Hepatocyte (in vitro differentiated cells): ENCODE measurements around the gene PRMT5.

Source experiments
- EZH2 ChIP-seq: fragments of 200-600 bp; sonication (generic); IDR thresholded peaks from 2 replicates; pipeline ENCODE4 v1.6.1; 2016; ENCODE audit warnings: antibody characterized with exemption, mild to moderate bottlenecking, borderline replicate concordance
- TF ChIP-seq, protein P1 (sequence below): fragments of 200-600 bp; sonication (generic); IDR thresholded peaks from 2 replicates; pipeline ENCODE4 v1.5.1; 2016; ENCODE audit warnings: antibody characterized with exemption, mild to moderate bottlenecking; ENCODE audit not compliant: poor library complexity

DNA sequence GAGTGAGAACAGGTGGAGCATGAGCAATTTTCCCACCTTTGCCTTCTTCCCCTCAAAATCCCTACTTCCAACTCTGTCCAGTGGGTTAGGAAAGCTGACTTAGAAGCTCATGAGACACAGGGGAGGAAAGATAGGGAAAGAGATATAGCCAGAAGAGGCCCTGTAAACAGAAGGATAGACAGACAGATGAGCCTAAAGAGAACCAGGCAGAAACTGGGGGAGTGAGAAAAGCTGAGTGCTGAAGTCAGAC lies 48.2 kb upstream of the PRMT5 start:
- TF ChIP-seq, protein P1, sequence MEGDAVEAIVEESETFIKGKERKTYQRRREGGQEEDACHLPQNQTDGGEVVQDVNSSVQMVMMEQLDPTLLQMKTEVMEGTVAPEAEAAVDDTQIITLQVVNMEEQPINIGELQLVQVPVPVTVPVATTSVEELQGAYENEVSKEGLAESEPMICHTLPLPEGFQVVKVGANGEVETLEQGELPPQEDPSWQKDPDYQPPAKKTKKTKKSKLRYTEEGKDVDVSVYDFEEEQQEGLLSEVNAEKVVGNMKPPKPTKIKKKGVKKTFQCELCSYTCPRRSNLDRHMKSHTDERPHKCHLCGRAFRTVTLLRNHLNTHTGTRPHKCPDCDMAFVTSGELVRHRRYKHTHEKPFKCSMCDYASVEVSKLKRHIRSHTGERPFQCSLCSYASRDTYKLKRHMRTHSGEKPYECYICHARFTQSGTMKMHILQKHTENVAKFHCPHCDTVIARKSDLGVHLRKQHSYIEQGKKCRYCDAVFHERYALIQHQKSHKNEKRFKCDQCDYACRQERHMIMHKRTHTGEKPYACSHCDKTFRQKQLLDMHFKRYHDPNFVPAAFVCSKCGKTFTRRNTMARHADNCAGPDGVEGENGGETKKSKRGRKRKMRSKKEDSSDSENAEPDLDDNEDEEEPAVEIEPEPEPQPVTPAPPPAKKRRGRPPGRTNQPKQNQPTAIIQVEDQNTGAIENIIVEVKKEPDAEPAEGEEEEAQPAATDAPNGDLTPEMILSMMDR = no peak
- TF ChIP-seq EZH2 = no peak
